Immature natural killer cell (primary cell): ENCODE measurements around the gene POU6F2. TPM values are rescaled to one million over a fixed set of nuclear protein-coding genes. Genes with fewer than 3 reads are reported as not detected.
A peak's percentile ranks its signal among the peaks of the same experiment; 100 is the strongest.

Source experiments
- DNase-seq, 3 donors: peaks; one replicate each; pipeline ENCODE4 v3.0.0; 2022; ENCODE audit warnings: mixed read lengths in 1 of 3
- H3K27ac Mint-ChIP-seq, 6 donors: one replicate each; pipeline ENCODE4 v1.8.0; 2020; ENCODE audit warnings: mixed read lengths in 6 of 6, mild to moderate bottlenecking in 5 of 6, inconsistent platforms in 4 of 6, moderate library complexity in 3 of 6
- H3K27me3 Mint-ChIP-seq, 3 donors: one replicate each; pipeline ENCODE4 v1.8.0; 2020 to 2021; ENCODE audit warnings: low read depth in 3 of 3, mild to moderate bottlenecking in 3 of 3, mixed read lengths in 3 of 3, moderate library complexity in 3 of 3, inconsistent platforms in 1 of 3
- H3K36me3 Mint-ChIP-seq, 3 donors: one replicate each; pipeline ENCODE4 v1.8.0; 2020; ENCODE audit warnings: mixed read lengths in 3 of 3, inconsistent platforms in 2 of 3, mild to moderate bottlenecking in 2 of 3
- H3K4me1 Mint-ChIP-seq, 2 donors: one replicate each; pipeline ENCODE4 v1.8.0; 2020; ENCODE audit warnings: inconsistent platforms in 2 of 2, mild to moderate bottlenecking in 2 of 2, mixed read lengths in 2 of 2, moderate library complexity in 1 of 2
- H3K4me3 Mint-ChIP-seq, 5 donors: one replicate each; pipeline ENCODE4 v1.8.0; 2020; ENCODE audit warnings: mild to moderate bottlenecking in 5 of 5, mixed read lengths in 5 of 5, inconsistent platforms in 3 of 5, moderate library complexity in 3 of 5
- H3K9me3 Mint-ChIP-seq, 6 donors: one replicate each; pipeline ENCODE4 v1.8.0; 2020; ENCODE audit warnings: mild to moderate bottlenecking in 6 of 6, mixed read lengths in 6 of 6, inconsistent platforms in 4 of 6, moderate library complexity in 3 of 6
- polyA plus RNA-seq, 3 donors: library from polyadenylated mRNA; unstranded; fragments of 300-500 nt; fragmentation: Illumina TruSeq; gene quantifications; one replicate each; pipeline ENCODE4 v1.2.3, GENCODE V29; 2021

POU6F2 gene
- polyA plus RNA-seq, 3 donors from 2014 or later, result not detected

DNA sequence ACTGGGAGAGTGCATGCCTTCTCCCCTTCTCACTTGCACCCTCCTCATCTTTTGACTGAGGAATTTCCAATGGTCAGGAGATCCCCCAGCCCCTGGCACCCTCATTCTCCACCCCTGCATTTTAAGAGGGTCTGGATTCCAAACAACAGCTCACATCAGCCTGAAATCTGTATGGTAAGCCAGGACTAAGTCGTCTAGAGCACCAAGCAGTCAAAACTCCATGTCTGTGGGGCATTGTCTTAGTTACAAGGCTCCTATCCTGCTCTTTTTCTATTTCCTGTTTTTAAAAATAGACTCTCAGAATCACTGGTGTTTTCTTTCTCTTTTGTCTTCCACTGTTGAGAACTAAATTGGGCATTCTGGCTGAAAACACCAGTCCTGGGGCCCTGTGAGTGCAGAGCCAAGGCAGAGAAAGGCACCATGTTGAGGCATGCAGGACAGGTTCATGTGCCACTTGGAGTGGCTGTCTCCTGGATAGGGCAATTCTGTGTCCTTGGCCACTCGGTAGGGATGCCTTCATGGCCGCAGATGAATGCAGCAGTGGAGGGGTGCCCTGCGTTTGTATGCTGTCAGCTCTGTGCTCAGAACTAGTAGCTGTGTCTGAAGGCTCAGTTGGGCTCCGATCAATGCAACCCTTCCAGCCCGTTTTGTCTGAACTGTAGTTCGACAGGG is 371.9 kb downstream of the POU6F2 start:
- H3K27ac Mint-ChIP-seq, result no peak overlapping the region
- no peak for DNase-seq
- no peaks in the 10 kb centered on the region for H3K36me3 Mint-ChIP-seq
- H3K4me3 Mint-ChIP-seq, result no peak overlapping the region
- H3K4me1 Mint-ChIP-seq, result no peaks in the 10 kb centered on the region
- H3K27me3 Mint-ChIP-seq, result peaks cover 0 to 4% (median 2%) of the 10 kb centered on the region in 3 donors
- H3K9me3 Mint-ChIP-seq, result no peaks in the 10 kb centered on the region

DNA sequence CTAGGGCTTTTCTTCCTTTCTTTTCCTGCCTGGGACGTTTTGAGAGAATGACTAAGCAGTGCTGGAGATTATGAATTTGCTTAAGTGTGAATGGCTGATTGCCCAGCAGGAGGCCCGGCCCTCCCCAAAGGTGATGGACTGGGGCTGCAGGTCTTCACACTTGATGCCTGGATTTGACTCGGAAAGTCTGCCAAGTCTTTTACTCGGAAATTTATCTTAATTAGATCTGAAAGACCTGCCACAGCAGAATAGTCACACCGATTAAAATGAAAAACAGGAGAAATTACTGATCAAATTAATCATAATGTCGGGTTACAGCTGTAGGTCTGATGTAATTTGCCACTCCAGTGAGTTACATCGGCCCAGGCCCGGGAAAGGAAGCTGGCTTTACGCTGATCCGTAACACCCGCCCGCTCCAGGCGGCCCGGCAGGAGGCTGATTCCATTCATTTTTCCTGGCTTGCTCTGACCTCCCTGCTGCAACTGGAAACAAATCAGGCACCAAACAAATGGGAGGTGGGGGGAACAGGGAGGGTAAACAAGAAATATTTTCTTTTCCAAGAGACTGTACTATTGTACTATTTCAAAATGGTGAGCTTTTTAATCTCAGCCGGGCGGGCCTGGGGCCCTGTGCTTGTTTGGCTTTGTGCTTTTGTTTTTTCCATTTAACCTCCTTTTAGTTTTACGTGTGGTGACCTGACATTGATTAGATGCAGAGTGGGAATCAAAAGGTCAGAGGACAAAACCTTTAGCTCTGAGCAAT is 376.1 kb downstream of the POU6F2 start:
- H3K9me3 Mint-ChIP-seq, result no peaks in the 10 kb centered on the region

DNA sequence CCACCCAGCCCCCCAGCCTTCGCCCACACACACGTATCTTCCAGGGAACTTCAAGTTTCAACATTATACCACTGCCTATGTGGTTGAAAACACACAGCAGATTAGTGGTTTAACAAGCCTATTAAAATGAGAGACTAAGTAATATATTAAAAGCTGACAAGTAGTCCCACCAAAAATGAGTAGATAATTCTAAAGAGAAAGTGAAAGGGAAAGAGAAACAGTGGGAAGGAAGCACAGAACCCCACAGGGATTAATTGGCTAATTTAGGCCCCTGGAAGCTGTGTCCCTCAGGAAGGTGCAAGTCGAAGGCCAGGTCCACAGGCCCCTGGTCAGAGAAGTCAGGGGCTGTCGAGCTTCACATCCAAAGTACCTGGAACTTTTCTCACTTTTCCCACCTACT is 378.0 kb downstream of the POU6F2 start:
- Mint-ChIP-seq H3K27me3 (peaks cover 0 to 9% (median 1%) of the 10 kb centered on the region in 3 donors), H3K9me3 (no peaks in the 10 kb centered on the region), H3K4me1 (peaks cover 10 to 15% of the 10 kb centered on the region in 2 donors), H3K36me3 (no peaks in the 10 kb centered on the region), H3K27ac (no peak overlapping the region), H3K4me3 (peak overlapping the region in 2 of 5 donors; percentile 6 to 10)
- no peak for DNase-seq

More for the DNA sequence above, 376.1 kb downstream of the POU6F2 start:
- no peak overlapping the region for H3K27ac Mint-ChIP-seq
- H3K36me3 Mint-ChIP-seq, result no peaks in the 10 kb centered on the region
- H3K4me3 Mint-ChIP-seq, result no peak overlapping the region
- H3K4me1 Mint-ChIP-seq, result peaks cover 10 to 15% of the 10 kb centered on the region in 2 donors
- H3K27me3 Mint-ChIP-seq, result peaks cover 0 to 10% (median 2%) of the 10 kb centered on the region in 3 donors
- DNase-seq, result no peak

DNA sequence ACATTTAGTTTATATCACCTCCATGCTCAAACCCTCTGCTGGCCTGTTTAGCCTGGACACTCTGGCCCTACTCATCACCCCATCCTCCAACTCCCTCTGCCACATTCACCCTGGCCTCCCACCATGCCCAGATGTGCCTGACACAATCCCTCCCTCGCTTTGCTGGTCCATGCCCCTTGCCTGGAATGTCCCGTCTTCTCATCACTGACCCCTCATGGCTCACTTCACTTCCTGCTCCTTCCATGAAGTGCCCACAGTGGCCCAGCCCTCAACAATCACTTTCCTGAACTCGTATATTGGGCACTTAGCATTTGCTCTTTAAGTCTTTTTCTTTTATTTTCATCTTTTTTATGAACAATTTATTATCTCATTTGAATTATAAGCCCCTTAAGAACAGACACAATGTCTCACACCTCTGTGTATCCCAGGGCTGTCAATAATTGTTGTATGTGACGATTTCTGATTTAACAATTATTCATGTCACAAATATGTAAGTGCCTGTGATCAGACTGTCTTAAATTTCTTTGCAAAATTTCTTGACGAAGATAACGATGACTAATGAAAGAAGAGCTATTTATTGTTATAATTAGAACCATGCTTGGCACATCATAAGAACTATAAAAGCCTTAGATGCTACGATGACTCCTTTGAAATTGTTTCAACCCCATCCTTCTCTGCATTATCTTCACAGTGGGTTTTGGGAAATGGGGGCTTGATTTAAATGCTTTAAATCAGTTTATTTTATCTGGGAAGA is 378.6 kb downstream of the POU6F2 start:
- DNase-seq, result no peak
- H3K9me3 Mint-ChIP-seq, result no peaks in the 10 kb centered on the region
- peak overlapping the region in 1 of 5 donors; percentile 6 for H3K4me3 Mint-ChIP-seq
- peaks cover 0 to 6% (median 1%) of the 10 kb centered on the region in 3 donors for H3K27me3 Mint-ChIP-seq
- H3K36me3 Mint-ChIP-seq, result no peaks in the 10 kb centered on the region
- peak overlapping the region in 1 of 6 donors; percentile 13 for H3K27ac Mint-ChIP-seq
- peaks cover 10 to 15% of the 10 kb centered on the region in 2 donors for H3K4me1 Mint-ChIP-seq

DNA sequence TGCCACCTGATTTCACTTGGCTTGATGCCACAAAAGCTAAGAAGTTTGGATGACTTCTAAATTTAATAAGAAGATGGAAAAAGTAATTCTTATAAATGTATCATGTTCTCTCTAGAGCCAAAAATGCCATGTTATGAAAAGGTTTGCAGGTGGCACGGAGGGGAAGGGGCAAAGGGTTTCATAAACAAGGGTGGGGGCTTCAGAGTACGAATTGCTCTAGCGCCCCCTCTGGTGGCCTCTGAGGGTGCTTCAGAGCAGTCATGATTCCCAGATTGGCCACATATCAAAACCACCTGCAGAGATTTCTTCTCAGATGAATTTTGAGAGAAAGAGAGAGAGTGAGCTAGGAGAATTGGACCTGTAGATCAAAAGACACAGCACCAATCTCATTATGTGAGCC is 379.9 kb downstream of the POU6F2 start:
- no peak overlapping the region for H3K27ac Mint-ChIP-seq
- peaks cover 10 to 15% of the 10 kb centered on the region in 2 donors for H3K4me1 Mint-ChIP-seq
- DNase-seq, result no peak
- H3K36me3 Mint-ChIP-seq, result no peaks in the 10 kb centered on the region
- peaks cover 0 to 6% (median 1%) of the 10 kb centered on the region in 3 donors for H3K27me3 Mint-ChIP-seq
- no peaks in the 10 kb centered on the region for H3K9me3 Mint-ChIP-seq
- no peak overlapping the region for H3K4me3 Mint-ChIP-seq

DNA sequence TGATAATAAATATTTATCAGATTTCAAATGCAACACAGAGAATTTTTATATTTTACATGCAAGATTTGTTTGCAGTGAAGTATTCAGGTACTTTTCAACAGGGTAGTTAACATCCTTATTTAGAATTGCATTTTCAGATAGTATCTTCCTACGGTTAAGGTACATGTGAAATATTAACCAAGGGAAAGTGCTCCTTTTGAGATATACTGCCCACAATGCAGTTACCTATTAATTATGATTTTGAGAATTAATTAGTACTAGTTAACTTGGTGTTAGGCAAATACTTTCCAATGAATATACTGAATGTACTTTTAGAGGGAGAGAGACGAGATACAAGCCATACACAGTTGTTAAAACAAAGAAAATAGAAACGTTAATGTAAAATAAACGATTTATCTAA is 382.3 kb downstream of the POU6F2 start:
- Mint-ChIP-seq H3K27ac (no peak overlapping the region), H3K4me1 (peaks cover 8 to 14% of the 10 kb centered on the region in 2 donors), H3K27me3 (peaks cover 0 to 6% (median 1%) of the 10 kb centered on the region in 3 donors), H3K4me3 (no peak overlapping the region), H3K9me3 (peaks cover 0 to 3% (median 0%) of the 10 kb centered on the region in 6 donors), H3K36me3 (no peaks in the 10 kb centered on the region)
- no peak for DNase-seq

DNA sequence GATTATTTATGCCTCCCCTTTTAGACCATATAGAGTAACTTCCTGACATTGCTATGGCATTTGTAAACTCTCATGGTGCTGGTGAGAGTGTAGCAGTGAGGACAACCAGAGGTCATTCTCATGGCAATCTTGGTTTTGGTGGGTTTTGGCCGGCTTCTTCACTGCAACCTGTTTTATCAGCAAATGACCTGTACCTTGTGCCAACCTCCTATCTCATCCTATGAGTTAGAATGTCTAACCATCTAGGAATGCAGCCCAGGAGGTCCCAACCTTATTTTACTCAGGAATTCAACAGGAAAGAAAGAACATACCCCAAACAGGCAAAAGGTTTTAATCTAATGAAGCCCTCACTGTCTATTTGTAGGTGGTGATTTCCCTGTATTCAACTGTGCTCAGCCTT is 383.1 kb downstream of the POU6F2 start:
- no peaks in the 10 kb centered on the region for H3K36me3 Mint-ChIP-seq
- H3K4me3 Mint-ChIP-seq, result no peak overlapping the region
- peaks cover 3 to 7% of the 10 kb centered on the region in 2 donors for H3K4me1 Mint-ChIP-seq
- H3K27ac Mint-ChIP-seq, result no peak overlapping the region
- H3K9me3 Mint-ChIP-seq, result peaks cover 0 to 3% (median 0%) of the 10 kb centered on the region in 6 donors
- no peak for DNase-seq
- peaks cover 1 to 6% (median 3%) of the 10 kb centered on the region in 3 donors for H3K27me3 Mint-ChIP-seq

DNA sequence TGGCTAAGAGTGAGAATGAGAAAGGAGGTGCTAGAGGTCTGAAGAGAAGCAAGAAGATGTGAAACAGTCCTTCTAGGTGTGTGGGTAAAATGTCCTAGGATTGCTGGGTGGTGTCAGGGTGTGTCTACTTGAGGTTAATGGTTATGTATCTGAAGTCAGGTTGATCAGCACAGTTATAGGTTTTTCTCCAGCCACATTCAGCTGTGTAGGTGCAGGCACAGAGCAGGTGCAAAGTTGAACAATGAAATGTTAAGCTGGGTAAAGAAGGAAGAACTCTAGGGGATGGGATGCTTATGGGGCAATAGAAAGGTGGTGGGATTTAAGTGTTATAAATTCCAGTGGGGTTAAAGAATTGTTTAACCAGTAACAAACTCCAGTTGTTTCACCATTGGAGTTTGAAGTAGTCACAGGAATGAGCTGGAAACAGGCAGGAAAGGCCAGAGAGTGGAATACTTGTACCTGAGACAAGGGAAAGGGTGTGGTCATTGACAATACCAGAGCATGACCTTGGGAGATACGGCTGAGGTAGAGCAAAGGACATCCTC is 388.1 kb downstream of the POU6F2 start:
- DNase-seq, result no peak
- Mint-ChIP-seq H3K27ac (no peak overlapping the region), H3K27me3 (peaks cover 2 to 7% (median 2%) of the 10 kb centered on the region in 3 donors), H3K4me1 (no peaks in the 10 kb centered on the region), H3K4me3 (no peak overlapping the region), H3K9me3 (peaks cover 0 to 3% (median 0%) of the 10 kb centered on the region in 6 donors), H3K36me3 (no peaks in the 10 kb centered on the region)

DNA sequence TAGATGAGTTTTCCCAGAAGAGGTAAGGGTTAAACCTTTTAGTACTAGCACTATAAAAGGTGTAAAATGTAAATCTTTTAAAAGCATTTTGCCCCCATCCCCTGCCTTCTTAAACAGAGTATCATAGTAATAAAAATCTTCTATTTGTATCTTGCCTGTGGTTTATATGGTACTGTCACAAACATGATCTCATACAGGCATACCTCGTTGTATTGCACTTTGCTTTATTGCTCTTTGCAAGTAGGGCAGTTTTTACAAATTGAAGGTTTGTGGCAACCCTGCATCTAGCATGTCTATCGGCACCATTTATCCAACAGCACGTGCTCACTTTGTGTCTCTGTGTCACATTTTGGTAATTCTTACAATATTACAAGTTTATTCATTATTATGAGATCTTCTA is 389.7 kb downstream of the POU6F2 start:
- Mint-ChIP-seq H3K27ac (no peak overlapping the region), H3K36me3 (no peaks in the 10 kb centered on the region), H3K9me3 (peaks cover 0 to 3% (median 0%) of the 10 kb centered on the region in 6 donors), H3K4me3 (no peak overlapping the region), H3K27me3 (peaks cover 2 to 7% (median 2%) of the 10 kb centered on the region in 3 donors), H3K4me1 (no peaks in the 10 kb centered on the region)
- no peak for DNase-seq

DNA sequence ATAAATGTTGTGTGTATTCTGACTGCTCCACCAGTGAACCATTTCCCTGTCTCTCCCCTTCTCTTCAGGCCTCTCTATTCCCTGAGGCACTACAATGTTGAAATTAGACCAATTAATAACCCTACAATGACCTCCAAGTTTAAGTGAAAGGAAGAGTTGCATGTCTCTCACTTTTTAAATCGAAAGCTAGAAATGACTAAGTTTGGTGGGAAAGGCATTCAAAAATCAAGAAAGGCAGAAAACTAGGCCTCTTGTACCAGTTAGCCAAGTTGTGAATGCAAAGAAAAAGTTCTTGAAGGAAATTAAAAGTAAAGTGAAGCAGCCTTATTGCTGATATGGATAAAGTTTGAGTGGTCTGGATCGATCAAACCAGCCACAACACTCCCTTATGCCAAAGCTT is 390.2 kb downstream of the POU6F2 start:
- Mint-ChIP-seq H3K4me1 (no peaks in the 10 kb centered on the region), H3K36me3 (no peaks in the 10 kb centered on the region), H3K4me3 (no peak overlapping the region), H3K9me3 (peaks cover 0 to 3% (median 0%) of the 10 kb centered on the region in 6 donors), H3K27ac (no peak overlapping the region), H3K27me3 (peaks cover 2 to 7% (median 2%) of the 10 kb centered on the region in 3 donors)
- no peak for DNase-seq

DNA sequence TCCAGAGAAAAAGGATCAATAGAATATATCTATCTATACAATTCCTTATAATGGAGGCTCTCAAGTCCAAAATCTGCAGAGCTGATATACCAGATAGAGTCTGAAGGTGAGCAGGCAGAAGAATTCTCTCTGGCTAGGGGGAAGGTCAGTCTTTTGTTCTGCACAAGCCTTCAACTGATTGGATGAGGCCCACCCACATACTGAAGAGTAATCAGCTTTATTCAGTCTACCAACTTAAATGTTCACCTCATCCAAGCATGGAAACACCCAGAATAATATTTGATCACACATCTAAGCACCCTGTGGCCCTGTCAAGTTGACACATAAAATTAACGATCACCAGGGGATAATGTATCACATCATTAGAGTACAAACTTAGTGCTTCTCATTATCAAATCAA is 394.7 kb downstream of the POU6F2 start:
- no peak overlapping the region for H3K27ac Mint-ChIP-seq

DNA sequence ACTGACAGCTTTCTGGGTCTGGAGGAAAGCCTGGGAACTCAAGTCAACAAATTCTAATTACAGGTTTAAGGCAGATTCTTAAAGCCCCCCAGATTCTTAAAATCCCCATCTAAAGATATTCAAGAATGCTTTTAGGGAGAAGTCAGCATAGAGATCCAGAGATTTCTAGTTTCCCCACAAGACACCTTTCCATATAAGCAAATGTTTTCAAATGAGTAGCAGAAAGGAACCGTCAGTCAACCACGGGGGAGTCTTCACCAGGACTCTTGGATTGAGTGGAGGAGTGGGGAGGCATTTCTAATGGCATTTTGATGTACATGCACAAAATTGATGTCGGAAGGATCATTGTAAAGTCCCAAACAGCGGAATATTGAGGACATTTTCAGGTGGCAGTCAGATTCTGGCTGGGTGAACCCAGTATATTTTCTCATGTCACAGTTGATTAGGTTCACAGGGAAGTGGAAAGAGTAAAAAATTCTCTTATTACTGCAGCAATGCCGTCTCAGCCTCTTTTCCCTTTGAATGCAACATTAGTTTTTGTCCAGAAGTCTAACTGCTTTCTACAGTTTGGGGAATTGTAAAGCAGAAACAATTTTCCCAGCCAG is 396.8 kb downstream of the POU6F2 start:
- no peak overlapping the region for H3K4me3 Mint-ChIP-seq
- H3K27me3 Mint-ChIP-seq, result peaks cover under 1 to 7% (median 3%) of the 10 kb centered on the region in 3 donors
- H3K36me3 Mint-ChIP-seq, result no peaks in the 10 kb centered on the region
- DNase-seq, result no peak
- no peak overlapping the region for H3K27ac Mint-ChIP-seq
- no peaks in the 10 kb centered on the region for H3K9me3 Mint-ChIP-seq
- no peaks in the 10 kb centered on the region for H3K4me1 Mint-ChIP-seq

More for the DNA sequence above, 394.7 kb downstream of the POU6F2 start:
- Mint-ChIP-seq H3K4me1 (no peaks in the 10 kb centered on the region), H3K4me3 (no peak overlapping the region), H3K36me3 (no peaks in the 10 kb centered on the region), H3K27me3 (peaks cover 2 to 9% (median 5%) of the 10 kb centered on the region in 3 donors), H3K9me3 (no peaks in the 10 kb centered on the region)
- DNase-seq, result no peak
